Hepatocyte (in vitro differentiated cells): ENCODE data around the gene TMEM223. TPM values are rescaled to one million over a fixed set of nuclear protein-coding genes. Genes with fewer than 3 reads are reported as not detected.
"Not testable (repeated sequence)": the region's sequence is repeated elsewhere in the genome, so short reads cannot be mapped to it uniquely, and the experiment has no call there.

ENCODE experiments used
- DNase-seq: peaks from one replicate; pipeline ENCODE4 v3.0.0-alpha.2; 2016; ENCODE audit warnings: low spot score
- H2AFZ ChIP-seq: fragments of 200-600 bp; sonication (generic); 2 replicates; pipeline ENCODE4 v1.6.0; 2016; ENCODE audit warnings: antibody characterized with exemption, mild to moderate bottlenecking
- H3K27ac ChIP-seq: fragments of 200-600 bp; sonication (generic); 2 replicates; pipeline ENCODE4 v1.5.1; 2016; ENCODE audit warnings: mild to moderate bottlenecking
- H3K27me3 ChIP-seq: fragments of 200-600 bp; sonication (generic); 2 replicates; pipeline ENCODE4 v1.6.1; 2016
- H3K36me3 ChIP-seq: fragments of 200-600 bp; sonication (generic); replicated peaks from 2 replicates; pipeline ENCODE4 v1.5.1; 2016; ENCODE audit warnings: low read depth; ENCODE audit not compliant: insufficient read depth
- H3K4me1 ChIP-seq: fragments of 200-600 bp; sonication (generic); 2 replicates; pipeline ENCODE4 v1.5.1; 2016; ENCODE audit warnings: mild to moderate bottlenecking, moderate library complexity; ENCODE audit not compliant: insufficient read depth
- H3K4me2 ChIP-seq: fragments of 200-600 bp; sonication (generic); 2 replicates; pipeline ENCODE4 v1.6.0; 2016
- H3K4me3 ChIP-seq: fragments of 200-600 bp; sonication (generic); 2 replicates; pipeline ENCODE4 v1.5.1; 2016; ENCODE audit warnings: mild to moderate bottlenecking
- H3K79me2 ChIP-seq: fragments of 200-600 bp; sonication (generic); 2 replicates; pipeline ENCODE4 v1.6.0; 2017; ENCODE audit warnings: mild to moderate bottlenecking
- H3K9me2 ChIP-seq: fragments of 200-600 bp; sonication (generic); replicated peaks from 2 replicates; pipeline ENCODE4 v1.6.0; 2017; ENCODE audit warnings: mild to moderate bottlenecking; ENCODE audit not compliant: insufficient read depth
- H3K9me3 ChIP-seq: fragments of 200-600 bp; sonication (generic); 2 replicates; pipeline ENCODE4 v1.5.1; 2016; ENCODE audit warnings: low read depth, mild to moderate bottlenecking
- H4K20me1 ChIP-seq: fragments of 200-600 bp; sonication (generic); 2 replicates; pipeline ENCODE4 v1.6.0; 2016; ENCODE audit warnings: mild to moderate bottlenecking; ENCODE audit not compliant: insufficient read depth, poor library complexity, severe bottlenecking
- EZH2 ChIP-seq: fragments of 200-600 bp; sonication (generic); IDR thresholded peaks from 2 replicates; pipeline ENCODE4 v1.6.1; 2016; ENCODE audit warnings: antibody characterized with exemption, mild to moderate bottlenecking, borderline replicate concordance
- EZH2phosphoT487 ChIP-seq: fragments of 200-600 bp; sonication (generic); IDR thresholded peaks from one replicate; pipeline ENCODE4 v1.6.1; 2018; ENCODE audit warnings: antibody characterized with exemption, mild to moderate bottlenecking, low read depth, moderate library complexity; ENCODE audit not compliant: unreplicated experiment, severe bottlenecking
- WGBS: methylation state at CpG from one replicate; pipeline ENCODE4 v1.1.6; 2016; ENCODE audit warnings: low lambda C conversion rate; ENCODE audit errors: missing lambda C conversion rate; 5-methylcytosine and 5-hydroxymethylcytosine counted together
- polyA plus RNA-seq: library from polyadenylated mRNA; unstranded; fragments of >200 nt; fragmentation: Nextera tagmentation; extraction: Ambion mirVana; gene quantifications from 2 replicates; pipeline ENCODE4 v1.2.1, GENCODE V29; 2016
- total RNA-seq: library from RNA; depleted of rRNA; stranded (reverse); fragments of >200 nt; gene quantifications from 2 replicates; pipeline ENCODE4 v1.2.3, GENCODE V29; 2014
- TF ChIP-seq, protein P1 (sequence below): fragments of 200-600 bp; sonication (generic); IDR thresholded peaks from 2 replicates; pipeline ENCODE4 v1.5.1; 2016; ENCODE audit warnings: antibody characterized with exemption, mild to moderate bottlenecking; ENCODE audit not compliant: poor library complexity

TMEM223 gene
- total and polyA plus RNA-seq, 2 experiments from 2014 or later = 28.4 to 30.3 TPM

DNA sequence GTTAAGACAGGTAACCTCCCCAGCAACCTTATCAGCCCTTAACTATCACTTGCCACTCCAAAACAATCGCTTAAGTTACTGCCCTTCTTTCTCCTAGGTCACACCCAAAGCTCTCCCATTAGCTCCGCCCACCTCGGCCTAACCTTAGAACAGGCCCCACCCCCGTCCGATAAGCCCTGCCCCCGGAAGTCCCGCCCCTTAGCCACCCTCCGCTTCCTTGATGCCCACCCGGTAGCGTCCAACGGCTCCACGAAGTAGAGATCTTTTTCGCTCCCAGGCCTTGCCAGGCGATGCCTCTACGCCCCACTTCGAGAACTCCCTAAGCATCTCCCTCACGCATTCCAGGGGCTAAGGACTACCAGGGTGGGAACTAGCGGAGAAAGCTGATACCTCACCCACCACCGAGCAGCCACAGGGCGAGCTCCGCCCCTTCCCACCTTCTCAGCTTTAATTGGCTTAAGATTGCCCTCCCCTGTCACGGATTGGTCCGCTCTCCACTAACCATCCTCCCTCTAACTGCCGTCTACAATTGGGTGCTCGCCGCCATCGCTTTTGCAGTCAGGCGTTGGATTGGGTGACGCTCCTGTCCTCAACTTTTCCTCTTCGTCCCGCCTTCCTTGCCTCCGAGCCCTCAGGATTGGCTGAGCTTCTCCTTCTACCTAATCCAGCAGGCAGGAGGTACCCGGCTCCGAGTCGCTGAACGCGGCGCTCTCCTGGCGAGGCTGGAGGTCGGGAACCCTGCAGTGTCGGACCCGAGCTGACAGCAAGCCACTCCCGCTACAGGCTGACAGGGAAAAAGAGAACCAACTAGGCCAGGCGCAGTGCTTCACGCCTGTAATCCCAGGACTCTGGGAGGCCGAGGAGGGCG lies 37.8 kb downstream of the TMEM223 start, which contains the start of gene ZBTB3:
Gene ZBTB3 (minus strand): TSS at position 425 of the 868 bp plus-strand sequence. CDS start 496 bp downstream, outside the sequence.
- H3K36me3 ChIP-seq = no peaks in the 10 kb centered on the region
- peak; percentile 98 for DNase-seq
- H3K79me2 ChIP-seq = peaks cover 32% of the 10 kb centered on the region
- TF ChIP-seq EZH2phosphoT487 (no peak), EZH2 (no peak)
- TF ChIP-seq, protein P1, sequence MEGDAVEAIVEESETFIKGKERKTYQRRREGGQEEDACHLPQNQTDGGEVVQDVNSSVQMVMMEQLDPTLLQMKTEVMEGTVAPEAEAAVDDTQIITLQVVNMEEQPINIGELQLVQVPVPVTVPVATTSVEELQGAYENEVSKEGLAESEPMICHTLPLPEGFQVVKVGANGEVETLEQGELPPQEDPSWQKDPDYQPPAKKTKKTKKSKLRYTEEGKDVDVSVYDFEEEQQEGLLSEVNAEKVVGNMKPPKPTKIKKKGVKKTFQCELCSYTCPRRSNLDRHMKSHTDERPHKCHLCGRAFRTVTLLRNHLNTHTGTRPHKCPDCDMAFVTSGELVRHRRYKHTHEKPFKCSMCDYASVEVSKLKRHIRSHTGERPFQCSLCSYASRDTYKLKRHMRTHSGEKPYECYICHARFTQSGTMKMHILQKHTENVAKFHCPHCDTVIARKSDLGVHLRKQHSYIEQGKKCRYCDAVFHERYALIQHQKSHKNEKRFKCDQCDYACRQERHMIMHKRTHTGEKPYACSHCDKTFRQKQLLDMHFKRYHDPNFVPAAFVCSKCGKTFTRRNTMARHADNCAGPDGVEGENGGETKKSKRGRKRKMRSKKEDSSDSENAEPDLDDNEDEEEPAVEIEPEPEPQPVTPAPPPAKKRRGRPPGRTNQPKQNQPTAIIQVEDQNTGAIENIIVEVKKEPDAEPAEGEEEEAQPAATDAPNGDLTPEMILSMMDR = no peak
- H3K4me1 ChIP-seq = peaks cover 12% of the 10 kb centered on the region
- H4K20me1 ChIP-seq = no peaks in the 10 kb centered on the region
- WGBS = 1% methylated on average over 40 of the region's 47 CpGs
- no peaks in the 10 kb centered on the region for H3K27me3 ChIP-seq
- H3K4me3 ChIP-seq = peak within 1 kb of the TSS; percentile 67
- peak within 1 kb of the TSS; percentile 91 for H3K27ac ChIP-seq
- peak within 1 kb of the TSS; percentile 70 for H2AFZ ChIP-seq
- no peaks in the 10 kb centered on the region for H3K9me3 ChIP-seq
- H3K4me2 ChIP-seq = peak within 1 kb of the TSS; percentile 75
- H3K9me2 ChIP-seq = no peaks in the 10 kb centered on the region

GRCh38 chr11:62752994-62753735 lies 38.6 kb downstream of the TMEM223 start:
- 90% methylated on average over 15 of the region's 15 CpGs for WGBS
- no peaks in the 10 kb centered on the region for H4K20me1 ChIP-seq
- peak overlapping the region; percentile 75 for H3K4me2 ChIP-seq
- no peaks in the 10 kb centered on the region for H3K36me3 ChIP-seq
- H3K9me3 ChIP-seq = no peaks in the 10 kb centered on the region
- peak overlapping the region; percentile 91 for H3K27ac ChIP-seq
- H3K79me2 ChIP-seq = peaks cover 32% of the 10 kb centered on the region
- no peaks in the 10 kb centered on the region for H3K9me2 ChIP-seq
- H2AFZ ChIP-seq = peak overlapping the region; percentile 70
- H3K4me3 ChIP-seq = peak overlapping the region; percentile 67
- no peak for DNase-seq
- H3K27me3 ChIP-seq = no peaks in the 10 kb centered on the region
- TF ChIP-seq, protein P1 = no peak
- TF ChIP-seq EZH2 (no peak), EZH2phosphoT487 (no peak)
- H3K4me1 ChIP-seq = peaks cover 12% of the 10 kb centered on the region

- peaks cover 12% of the 10 kb centered on the region for H3K4me1 ChIP-seq
- 98% methylated on average over 14 of the region's 14 CpGs for WGBS
- H3K79me2 ChIP-seq = peaks cover 32% of the 10 kb centered on the region
- no peak overlapping the region for H3K27ac ChIP-seq
- H4K20me1 ChIP-seq = no peaks in the 10 kb centered on the region
- no peaks in the 10 kb centered on the region for H3K9me2 ChIP-seq
- H3K9me3 ChIP-seq = no peaks in the 10 kb centered on the region
- H2AFZ ChIP-seq = no peak overlapping the region
- no peak overlapping the region for H3K4me3 ChIP-seq
- TF ChIP-seq EZH2 = no peak
- TF ChIP-seq EZH2phosphoT487 = no peak
- TF ChIP-seq, protein P1 = no peak
- H3K4me2 ChIP-seq = no peak overlapping the region
- H3K36me3 ChIP-seq = no peaks in the 10 kb centered on the region
- DNase-seq = no peak
- no peaks in the 10 kb centered on the region for H3K27me3 ChIP-seq
Observed at GRCh38 chr11:62752177-62752785, 39.5 kb downstream of the TMEM223 start.

DNA sequence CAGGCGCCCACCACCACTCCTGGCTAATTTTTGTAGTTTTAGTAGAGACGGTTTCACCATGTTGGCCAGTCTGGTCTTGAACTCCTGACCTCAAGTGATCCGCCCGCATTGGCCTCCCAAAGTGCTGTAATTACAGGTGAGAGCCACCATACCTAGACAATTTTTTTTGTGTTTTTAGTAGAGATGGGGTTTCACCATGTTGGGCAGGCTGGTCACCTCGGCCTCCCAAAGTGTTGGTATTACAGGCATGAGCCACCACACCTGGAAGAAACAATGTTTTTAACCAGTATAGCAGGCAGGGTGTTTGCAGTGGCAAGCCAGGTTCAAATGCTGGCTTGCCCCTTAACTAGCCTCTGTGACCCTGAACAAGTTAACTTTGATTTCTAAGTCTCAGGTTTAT lies 41.9 kb downstream of the TMEM223 start:
- H4K20me1 ChIP-seq, H3K36me3 ChIP-seq, H3K9me2 ChIP-seq, H3K9me3 ChIP-seq, DNase-seq, H3K4me2 ChIP-seq, H3K27me3 ChIP-seq, H2AFZ ChIP-seq, H3K27ac ChIP-seq, H3K4me3 ChIP-seq: not testable (repeated sequence)
- Histone ChIP-seq H3K79me2 (peaks cover 32% of the 10 kb centered on the region), H3K4me1 (peaks cover 12% of the 10 kb centered on the region)
- WGBS = 94% methylated on average over 5 of the region's 5 CpGs
